ENCODE data around the gene PCBP4.

Gene PCBP4

GRCh38 chr3:51967384-51968169 lies at the start of gene PCBP4:
PCBP4 (minus strand) TSS chr3:51967454; CDS start chr3:51961240, 6,214 bp downstream.
- in situ Hi-C loops (cut with MboI; ENCODE audit: low sequenced_read_pairs) = no loop called here

- in situ Hi-C loops (cut with MboI; ENCODE audit: low sequenced_read_pairs) = no loop called here
These were observed 48.4 kb upstream of the PCBP4 start for GRCh38 chr3:52015438-52016228.

- in situ Hi-C loops (cut with MboI; ENCODE audit: low sequenced_read_pairs) = no loop called here
These were observed 47.4 kb upstream of the PCBP4 start for GRCh38 chr3:52014613-52015012.

GRCh38 chr3:52013802-52014598 lies 46.7 kb upstream of the PCBP4 start:
- in situ Hi-C loops (cut with MboI; ENCODE audit: low sequenced_read_pairs) = no loop called here

GRCh38 chr3:52012699-52013098 lies 45.4 kb upstream of the PCBP4 start:
- in situ Hi-C loops (cut with MboI; ENCODE audit: low sequenced_read_pairs) = no loop called here

- in situ Hi-C loops (cut with MboI; ENCODE audit: low sequenced_read_pairs) = no loop called here
These were observed 43.2 kb upstream of the PCBP4 start for GRCh38 chr3:52010431-52010830.

- in situ Hi-C loops (cut with MboI; ENCODE audit: low sequenced_read_pairs) = no loop called here
These were observed 40.0 kb upstream of the PCBP4 start for GRCh38 chr3:52007291-52007690.

- in situ Hi-C loops (cut with MboI; ENCODE audit: low sequenced_read_pairs) = no loop called here
These were observed 39.5 kb upstream of the PCBP4 start for GRCh38 chr3:52006820-52007133.

- in situ Hi-C loops (cut with MboI; ENCODE audit: low sequenced_read_pairs) = no loop called here
These were observed 39.0 kb upstream of the PCBP4 start for GRCh38 chr3:52006017-52006819.

- in situ Hi-C loops (cut with MboI; ENCODE audit: low sequenced_read_pairs) = no loop called here
These were observed 38.3 kb upstream of the PCBP4 start for GRCh38 chr3:52005571-52005986.

GRCh38 chr3:52004906-52005395 lies 37.7 kb upstream of the PCBP4 start:
- in situ Hi-C loops (cut with MboI; ENCODE audit: low sequenced_read_pairs) = no loop called here

GRCh38 chr3:52004163-52004787 lies 37.0 kb upstream of the PCBP4 start:
- in situ Hi-C loops (cut with MboI; ENCODE audit: low sequenced_read_pairs) = no loop called here

- in situ Hi-C loops (cut with MboI; ENCODE audit: low sequenced_read_pairs) = no loop called here
These were observed 35.5 kb upstream of the PCBP4 start for GRCh38 chr3:52002748-52003147.

GRCh38 chr3:52001443-52001974 lies 34.3 kb upstream of the PCBP4 start:
- in situ Hi-C loops (cut with MboI; ENCODE audit: low sequenced_read_pairs) = no loop called here

- in situ Hi-C loops (cut with MboI; ENCODE audit: low sequenced_read_pairs) = no loop called here
These were observed 32.6 kb upstream of the PCBP4 start for GRCh38 chr3:51999846-52000245.

- in situ Hi-C loops (cut with MboI; ENCODE audit: low sequenced_read_pairs) = no loop called here
These were observed 31.5 kb upstream of the PCBP4 start for GRCh38 chr3:51998774-51999173.

GRCh38 chr3:51997935-51998596 lies 30.8 kb upstream of the PCBP4 start:
- in situ Hi-C loops (cut with MboI; ENCODE audit: low sequenced_read_pairs) = no loop called here

- in situ Hi-C loops (cut with MboI; ENCODE audit: low sequenced_read_pairs) = no loop called here
These were observed 29.9 kb upstream of the PCBP4 start for GRCh38 chr3:51997172-51997571.
